Measurements from ENCODE around the gene PDK1.

PDK1 gene

GRCh38 chr2:172613040-172613439, 57.1 kb downstream of the PDK1 start:
- H3K27ac ChIP-seq: no peak overlapping the region
- no peaks in the 10 kb centered on the region for H3K9me3 ChIP-seq
- no peak for TF ChIP-seq CTCF (IDR thresholded peaks at IDR 0.05)
- no peak overlapping the region for H3K4me3 ChIP-seq (ENCODE audit: low read depth in 1 of 2, low read length in 1 of 2)
- H3K4me1 ChIP-seq (ENCODE audit: control insufficient read depth in 1 of 2, insufficient read depth in 1 of 2, low read depth in 1 of 2, low read length in 1 of 2): peaks cover 8 to 13% of the 10 kb centered on the region in 2 experiments
- peaks cover 36% of the 10 kb centered on the region for H3K36me3 ChIP-seq
- H3K27me3 ChIP-seq: no peaks in the 10 kb centered on the region

DNA sequence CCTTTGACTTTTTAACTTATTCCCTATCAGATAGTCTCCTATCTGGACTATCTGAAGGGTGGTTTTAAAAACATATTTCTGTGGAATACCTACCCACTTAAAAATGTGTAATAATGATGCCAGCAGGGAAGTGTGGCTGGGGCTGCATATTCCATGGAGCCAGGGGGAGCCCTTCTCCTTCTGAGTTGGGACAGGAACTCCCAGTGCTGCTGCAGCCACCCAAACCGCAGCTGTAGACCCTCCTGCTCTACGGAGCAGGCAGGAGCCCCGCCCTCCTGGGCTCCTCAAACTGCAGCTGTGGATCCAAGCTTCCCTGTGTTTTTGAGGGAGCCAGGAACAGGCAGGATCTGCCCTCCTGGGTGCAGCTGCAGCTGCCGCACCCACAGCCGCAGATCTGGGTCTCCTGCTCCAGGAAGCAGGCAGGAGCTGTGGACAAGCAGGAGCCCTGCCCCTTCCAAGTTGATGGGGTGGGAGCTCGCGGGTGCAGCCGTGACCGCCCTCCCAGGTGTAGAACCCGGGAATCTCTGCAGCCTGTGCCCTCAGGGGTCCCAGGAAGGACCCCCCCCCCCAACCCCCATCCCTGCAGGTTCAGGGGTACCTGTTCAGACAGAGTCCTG, 57.8 kb downstream of the PDK1 start:
- no peak overlapping the region for H3K4me3 ChIP-seq (ENCODE audit: low read depth in 1 of 2, low read length in 1 of 2)

DNA sequence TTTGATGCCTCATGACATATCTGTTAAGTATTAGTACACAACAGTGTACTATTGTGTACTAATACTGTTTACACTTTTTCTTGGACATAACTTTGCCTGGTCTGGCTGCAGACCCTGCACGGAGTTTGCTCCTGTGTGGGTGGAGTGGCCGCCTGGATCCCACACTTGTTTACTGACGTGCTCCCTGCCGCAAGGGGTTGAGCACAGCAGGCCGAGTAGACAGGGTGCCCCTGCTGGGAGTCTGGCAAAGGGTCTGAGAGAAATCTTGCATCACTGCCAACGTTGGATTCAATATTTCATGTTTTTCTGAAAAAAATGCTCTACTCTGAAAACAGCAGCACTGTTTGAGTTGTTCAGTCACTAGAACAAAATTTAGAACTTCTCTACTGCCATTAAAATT, 59.0 kb downstream of the PDK1 start:
- Histone ChIP-seq H3K4me3 (ENCODE audit: low read depth in 1 of 2, low read length in 1 of 2) (no peak overlapping the region), H3K27ac (no peak overlapping the region), H3K9me3 (no peaks in the 10 kb centered on the region), H3K27me3 (no peaks in the 10 kb centered on the region), H3K36me3 (peaks cover 28% of the 10 kb centered on the region), H3K4me1 (ENCODE audit: control insufficient read depth in 1 of 2, insufficient read depth in 1 of 2, low read depth in 1 of 2, low read length in 1 of 2) (peaks cover 1 to 3% of the 10 kb centered on the region in 2 experiments)
- TF ChIP-seq CTCF (IDR thresholded peaks at IDR 0.05): no peak

More for the DNA sequence above, 57.8 kb downstream of the PDK1 start:
- Histone ChIP-seq H3K36me3 (peaks cover 36% of the 10 kb centered on the region), H3K4me1 (ENCODE audit: control insufficient read depth in 1 of 2, insufficient read depth in 1 of 2, low read depth in 1 of 2, low read length in 1 of 2) (peaks cover 8 to 13% of the 10 kb centered on the region in 2 experiments), H3K27ac (no peak overlapping the region), H3K9me3 (no peaks in the 10 kb centered on the region), H3K27me3 (no peaks in the 10 kb centered on the region)
- no peak for TF ChIP-seq CTCF (IDR thresholded peaks at IDR 0.05)

DNA sequence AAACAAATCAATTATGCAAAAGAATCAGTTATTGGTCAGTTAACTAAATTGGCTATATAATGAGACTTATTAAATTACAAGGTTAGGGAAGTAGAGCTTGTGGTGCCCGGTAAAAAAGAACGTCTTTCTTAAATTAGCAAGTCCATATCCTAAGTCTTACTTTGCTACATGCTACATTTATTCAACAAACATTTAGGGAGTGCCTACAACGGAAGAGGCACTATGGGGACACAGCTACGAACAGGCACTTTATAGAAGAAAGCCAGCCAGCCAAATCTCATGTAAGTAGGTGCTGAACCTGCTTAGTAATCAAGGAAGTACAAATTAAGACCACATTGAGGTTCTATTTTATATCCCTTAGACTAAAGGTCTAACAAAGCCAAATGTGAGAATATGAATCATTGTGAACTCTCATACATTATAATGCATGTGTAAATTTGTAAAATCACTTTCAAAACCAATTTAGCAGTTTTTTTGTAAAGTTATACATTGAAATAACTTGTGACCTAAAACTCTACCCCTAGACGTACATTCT, 59.9 kb downstream of the PDK1 start:
- no peak overlapping the region for H3K4me3 ChIP-seq (ENCODE audit: low read depth in 1 of 2, low read length in 1 of 2)
- no peak for TF ChIP-seq CTCF (IDR thresholded peaks at IDR 0.05)
- H3K27ac ChIP-seq: no peak overlapping the region
- no peaks in the 10 kb centered on the region for H3K27me3 ChIP-seq
- peaks cover 25% of the 10 kb centered on the region for H3K36me3 ChIP-seq
- no peaks in the 10 kb centered on the region for H3K9me3 ChIP-seq
- no peaks in the 10 kb centered on the region for H3K4me1 ChIP-seq (ENCODE audit: control insufficient read depth in 1 of 2, insufficient read depth in 1 of 2, low read depth in 1 of 2, low read length in 1 of 2)

GRCh38 chr2:172617115-172617514, 61.2 kb downstream of the PDK1 start:
- no peak for TF ChIP-seq CTCF (IDR thresholded peaks at IDR 0.05)
- Histone ChIP-seq H3K27ac (no peak overlapping the region), H3K4me3 (ENCODE audit: low read depth in 1 of 2, low read length in 1 of 2) (no peak overlapping the region), H3K27me3 (no peaks in the 10 kb centered on the region), H3K4me1 (ENCODE audit: control insufficient read depth in 1 of 2, insufficient read depth in 1 of 2, low read depth in 1 of 2, low read length in 1 of 2) (no peaks in the 10 kb centered on the region), H3K36me3 (peaks cover 25% of the 10 kb centered on the region), H3K9me3 (no peaks in the 10 kb centered on the region)
